ENCODE measurements around the gene GPR180. TPM values are rescaled to one million over a fixed set of nuclear protein-coding genes. Genes with fewer than 3 reads are reported as not detected.

GPR180 gene
- total RNA-seq, 1 experiment from 2014 or later = 5.0 TPM

DNA sequence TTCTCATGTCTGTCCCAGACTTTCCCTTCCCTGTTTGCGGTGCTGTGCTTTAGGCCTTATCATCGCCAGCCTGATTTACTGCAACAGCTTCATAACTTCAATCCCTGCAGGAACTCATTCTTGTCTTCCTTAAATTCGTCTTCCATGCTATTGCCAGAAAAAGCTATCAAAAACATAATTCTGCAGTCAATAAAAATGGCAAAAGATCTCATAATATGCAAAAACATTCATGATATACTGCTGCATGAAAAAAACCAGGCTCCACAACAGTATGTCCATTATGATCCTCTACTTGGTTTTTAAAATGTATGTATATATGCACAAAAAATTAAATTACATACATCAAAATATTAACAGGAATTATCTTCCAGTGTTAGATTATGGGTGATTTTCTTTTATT, 34.1 kb upstream of the GPR180 start:
- H3K9me3 Mint-ChIP-seq = no peaks in the 10 kb centered on the region
- TF ChIP-seq, protein P1, sequence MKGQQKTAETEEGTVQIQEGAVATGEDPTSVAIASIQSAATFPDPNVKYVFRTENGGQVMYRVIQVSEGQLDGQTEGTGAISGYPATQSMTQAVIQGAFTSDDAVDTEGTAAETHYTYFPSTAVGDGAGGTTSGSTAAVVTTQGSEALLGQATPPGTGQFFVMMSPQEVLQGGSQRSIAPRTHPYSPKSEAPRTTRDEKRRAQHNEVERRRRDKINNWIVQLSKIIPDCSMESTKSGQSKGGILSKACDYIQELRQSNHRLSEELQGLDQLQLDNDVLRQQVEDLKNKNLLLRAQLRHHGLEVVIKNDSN (CRISPR knock-in tag; IDR thresholded peaks at IDR 0.05) = no peak
- TF ChIP-seq ZBTB21 (CRISPR knock-in tag; IDR thresholded peaks at IDR 0.05; ENCODE audit: borderline replicate concordance) = no peak
- no peak for TF ChIP-seq NR1H2 (CRISPR knock-in tag; IDR thresholded peaks at IDR 0.05)
- TF ChIP-seq GRHL2 (CRISPR knock-in tag; IDR thresholded peaks at IDR 0.05; ENCODE audit: insufficient replicate concordance, severe bottlenecking) = no peak
- TF ChIP-seq, protein P2, sequence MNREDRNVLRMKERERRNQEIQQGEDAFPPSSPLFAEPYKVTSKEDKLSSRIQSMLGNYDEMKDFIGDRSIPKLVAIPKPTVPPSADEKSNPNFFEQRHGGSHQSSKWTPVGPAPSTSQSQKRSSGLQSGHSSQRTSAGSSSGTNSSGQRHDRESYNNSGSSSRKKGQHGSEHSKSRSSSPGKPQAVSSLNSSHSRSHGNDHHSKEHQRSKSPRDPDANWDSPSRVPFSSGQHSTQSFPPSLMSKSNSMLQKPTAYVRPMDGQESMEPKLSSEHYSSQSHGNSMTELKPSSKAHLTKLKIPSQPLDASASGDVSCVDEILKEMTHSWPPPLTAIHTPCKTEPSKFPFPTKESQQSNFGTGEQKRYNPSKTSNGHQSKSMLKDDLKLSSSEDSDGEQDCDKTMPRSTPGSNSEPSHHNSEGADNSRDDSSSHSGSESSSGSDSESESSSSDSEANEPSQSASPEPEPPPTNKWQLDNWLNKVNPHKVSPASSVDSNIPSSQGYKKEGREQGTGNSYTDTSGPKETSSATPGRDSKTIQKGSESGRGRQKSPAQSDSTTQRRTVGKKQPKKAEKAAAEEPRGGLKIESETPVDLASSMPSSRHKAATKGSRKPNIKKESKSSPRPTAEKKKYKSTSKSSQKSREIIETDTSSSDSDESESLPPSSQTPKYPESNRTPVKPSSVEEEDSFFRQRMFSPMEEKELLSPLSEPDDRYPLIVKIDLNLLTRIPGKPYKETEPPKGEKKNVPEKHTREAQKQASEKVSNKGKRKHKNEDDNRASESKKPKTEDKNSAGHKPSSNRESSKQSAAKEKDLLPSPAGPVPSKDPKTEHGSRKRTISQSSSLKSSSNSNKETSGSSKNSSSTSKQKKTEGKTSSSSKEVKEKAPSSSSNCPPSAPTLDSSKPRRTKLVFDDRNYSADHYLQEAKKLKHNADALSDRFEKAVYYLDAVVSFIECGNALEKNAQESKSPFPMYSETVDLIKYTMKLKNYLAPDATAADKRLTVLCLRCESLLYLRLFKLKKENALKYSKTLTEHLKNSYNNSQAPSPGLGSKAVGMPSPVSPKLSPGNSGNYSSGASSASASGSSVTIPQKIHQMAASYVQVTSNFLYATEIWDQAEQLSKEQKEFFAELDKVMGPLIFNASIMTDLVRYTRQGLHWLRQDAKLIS (CRISPR knock-in tag; IDR thresholded peaks at IDR 0.05; ENCODE audit: borderline replicate concordance) = no peak
- TF ChIP-seq ATF2 (CRISPR knock-in tag; IDR thresholded peaks at IDR 0.05; ENCODE audit: borderline replicate concordance, low read depth) = no peak
- TF ChIP-seq NR2C2 (CRISPR knock-in tag; IDR thresholded peaks at IDR 0.05) = no peak
- TF ChIP-seq ATF3 (CRISPR knock-in tag; conservative IDR thresholded peaks at IDR 0.05) = no peak
- TF ChIP-seq, protein P3, sequence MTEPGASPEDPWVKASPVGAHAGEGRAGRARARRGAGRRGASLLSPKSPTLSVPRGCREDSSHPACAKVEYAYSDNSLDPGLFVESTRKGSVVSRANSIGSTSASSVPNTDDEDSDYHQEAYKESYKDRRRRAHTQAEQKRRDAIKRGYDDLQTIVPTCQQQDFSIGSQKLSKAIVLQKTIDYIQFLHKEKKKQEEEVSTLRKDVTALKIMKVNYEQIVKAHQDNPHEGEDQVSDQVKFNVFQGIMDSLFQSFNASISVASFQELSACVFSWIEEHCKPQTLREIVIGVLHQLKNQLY (CRISPR knock-in tag; IDR thresholded peaks at IDR 0.05) = no peak
- TF ChIP-seq, protein P4, sequence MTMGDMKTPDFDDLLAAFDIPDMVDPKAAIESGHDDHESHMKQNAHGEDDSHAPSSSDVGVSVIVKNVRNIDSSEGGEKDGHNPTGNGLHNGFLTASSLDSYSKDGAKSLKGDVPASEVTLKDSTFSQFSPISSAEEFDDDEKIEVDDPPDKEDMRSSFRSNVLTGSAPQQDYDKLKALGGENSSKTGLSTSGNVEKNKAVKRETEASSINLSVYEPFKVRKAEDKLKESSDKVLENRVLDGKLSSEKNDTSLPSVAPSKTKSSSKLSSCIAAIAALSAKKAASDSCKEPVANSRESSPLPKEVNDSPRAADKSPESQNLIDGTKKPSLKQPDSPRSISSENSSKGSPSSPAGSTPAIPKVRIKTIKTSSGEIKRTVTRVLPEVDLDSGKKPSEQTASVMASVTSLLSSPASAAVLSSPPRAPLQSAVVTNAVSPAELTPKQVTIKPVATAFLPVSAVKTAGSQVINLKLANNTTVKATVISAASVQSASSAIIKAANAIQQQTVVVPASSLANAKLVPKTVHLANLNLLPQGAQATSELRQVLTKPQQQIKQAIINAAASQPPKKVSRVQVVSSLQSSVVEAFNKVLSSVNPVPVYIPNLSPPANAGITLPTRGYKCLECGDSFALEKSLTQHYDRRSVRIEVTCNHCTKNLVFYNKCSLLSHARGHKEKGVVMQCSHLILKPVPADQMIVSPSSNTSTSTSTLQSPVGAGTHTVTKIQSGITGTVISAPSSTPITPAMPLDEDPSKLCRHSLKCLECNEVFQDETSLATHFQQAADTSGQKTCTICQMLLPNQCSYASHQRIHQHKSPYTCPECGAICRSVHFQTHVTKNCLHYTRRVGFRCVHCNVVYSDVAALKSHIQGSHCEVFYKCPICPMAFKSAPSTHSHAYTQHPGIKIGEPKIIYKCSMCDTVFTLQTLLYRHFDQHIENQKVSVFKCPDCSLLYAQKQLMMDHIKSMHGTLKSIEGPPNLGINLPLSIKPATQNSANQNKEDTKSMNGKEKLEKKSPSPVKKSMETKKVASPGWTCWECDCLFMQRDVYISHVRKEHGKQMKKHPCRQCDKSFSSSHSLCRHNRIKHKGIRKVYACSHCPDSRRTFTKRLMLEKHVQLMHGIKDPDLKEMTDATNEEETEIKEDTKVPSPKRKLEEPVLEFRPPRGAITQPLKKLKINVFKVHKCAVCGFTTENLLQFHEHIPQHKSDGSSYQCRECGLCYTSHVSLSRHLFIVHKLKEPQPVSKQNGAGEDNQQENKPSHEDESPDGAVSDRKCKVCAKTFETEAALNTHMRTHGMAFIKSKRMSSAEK (CRISPR knock-in tag; IDR thresholded peaks at IDR 0.05; ENCODE audit: borderline replicate concordance) = no peak
- TF ChIP-seq, protein P5, sequence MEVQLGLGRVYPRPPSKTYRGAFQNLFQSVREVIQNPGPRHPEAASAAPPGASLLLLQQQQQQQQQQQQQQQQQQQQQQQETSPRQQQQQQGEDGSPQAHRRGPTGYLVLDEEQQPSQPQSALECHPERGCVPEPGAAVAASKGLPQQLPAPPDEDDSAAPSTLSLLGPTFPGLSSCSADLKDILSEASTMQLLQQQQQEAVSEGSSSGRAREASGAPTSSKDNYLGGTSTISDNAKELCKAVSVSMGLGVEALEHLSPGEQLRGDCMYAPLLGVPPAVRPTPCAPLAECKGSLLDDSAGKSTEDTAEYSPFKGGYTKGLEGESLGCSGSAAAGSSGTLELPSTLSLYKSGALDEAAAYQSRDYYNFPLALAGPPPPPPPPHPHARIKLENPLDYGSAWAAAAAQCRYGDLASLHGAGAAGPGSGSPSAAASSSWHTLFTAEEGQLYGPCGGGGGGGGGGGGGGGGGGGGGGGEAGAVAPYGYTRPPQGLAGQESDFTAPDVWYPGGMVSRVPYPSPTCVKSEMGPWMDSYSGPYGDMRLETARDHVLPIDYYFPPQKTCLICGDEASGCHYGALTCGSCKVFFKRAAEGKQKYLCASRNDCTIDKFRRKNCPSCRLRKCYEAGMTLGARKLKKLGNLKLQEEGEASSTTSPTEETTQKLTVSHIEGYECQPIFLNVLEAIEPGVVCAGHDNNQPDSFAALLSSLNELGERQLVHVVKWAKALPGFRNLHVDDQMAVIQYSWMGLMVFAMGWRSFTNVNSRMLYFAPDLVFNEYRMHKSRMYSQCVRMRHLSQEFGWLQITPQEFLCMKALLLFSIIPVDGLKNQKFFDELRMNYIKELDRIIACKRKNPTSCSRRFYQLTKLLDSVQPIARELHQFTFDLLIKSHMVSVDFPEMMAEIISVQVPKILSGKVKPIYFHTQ (CRISPR knock-in tag; IDR thresholded peaks at IDR 0.05) = no peak
- no peak for TF ChIP-seq ZNF138 (CRISPR knock-in tag; conservative IDR thresholded peaks at IDR 0.05)
- TF ChIP-seq CTCF (IDR thresholded peaks at IDR 0.05) = no peak
- no peak for TF ChIP-seq SMAD3 (CRISPR knock-in tag; IDR thresholded peaks at IDR 0.05; ENCODE audit: borderline replicate concordance)
- peaks cover 7% of the 10 kb centered on the region for H3K4me1 Mint-ChIP-seq
- ChIA-PET POLR2A (no interaction called here), CTCF (interaction anchor here (1.2 kb wide), 1 partner anchor 132 kb away, joined by 3 read pairs; no protein-coding TSS in a partner anchor)
- DNase-seq (ENCODE audit: low spot score) (no peak), ATAC-seq (no peak)
- no peak overlapping the region for H3K4me3 Mint-ChIP-seq
- H3K36me3 Mint-ChIP-seq = peaks cover 32% of the 10 kb centered on the region
- no peaks in the 10 kb centered on the region for H3K27me3 Mint-ChIP-seq (ENCODE audit: low read depth)
- no peak overlapping the region for H3K27ac Mint-ChIP-seq

All from WTC11 (cell line).